ENCODE measurements around the gene PLCG2. TPM values are rescaled to one million over a fixed set of nuclear protein-coding genes. Genes with fewer than 3 reads are reported as not detected.
"Not testable (repeated sequence)": the region's sequence is repeated elsewhere in the genome, so short reads cannot be mapped to it uniquely, and the experiment has no call there.

PLCG2 gene
- total RNA-seq, 6 experiments from 2014 or later, result 11.1 to 23.1 (median 17.7) TPM

DNA sequence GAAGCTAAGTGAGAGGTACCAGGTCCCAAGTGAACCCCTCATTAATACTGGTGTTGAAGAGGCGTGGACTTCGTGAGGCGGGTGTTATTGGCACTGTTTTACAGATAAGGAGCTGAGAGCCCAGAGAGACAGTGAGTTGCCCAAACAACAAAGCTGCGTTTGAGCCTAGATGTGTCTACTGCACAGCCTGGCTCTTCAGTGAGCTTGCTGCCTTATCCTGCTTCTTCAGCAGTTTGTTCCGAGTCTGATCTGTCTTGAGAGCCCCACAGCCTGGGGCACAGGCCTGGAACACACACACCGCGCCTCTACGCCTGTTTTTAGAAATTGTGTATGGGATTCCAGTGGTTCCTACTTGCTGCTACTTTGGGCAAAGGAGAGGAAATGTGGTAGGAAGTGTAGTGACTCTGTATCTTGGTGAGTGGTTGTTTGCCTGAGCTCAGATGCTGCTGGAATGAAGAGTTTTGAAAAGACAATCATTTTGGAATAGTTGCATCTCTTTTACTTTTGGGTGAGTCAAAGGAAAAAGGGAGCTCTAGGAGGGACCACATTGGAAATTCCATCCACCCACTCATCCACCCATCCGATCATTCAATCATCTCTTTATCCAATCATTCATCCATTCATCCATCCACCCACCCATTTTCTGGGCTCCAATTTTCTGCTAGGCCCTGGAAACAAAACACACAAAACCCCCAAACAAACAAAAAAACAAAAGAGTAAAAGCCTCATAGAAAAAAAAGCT lies 22.3 kb upstream of the PLCG2 start:
- ATAC-seq (no peak), DNase-seq (no peak)
- H3K4me1 ChIP-seq, result no peaks in the 10 kb centered on the region
- H3K4me3 ChIP-seq, result no peak overlapping the region
- no peaks in the 10 kb centered on the region for H3K27me3 ChIP-seq
- no peak overlapping the region for H3K27ac ChIP-seq
- no peaks in the 10 kb centered on the region for H3K9me3 ChIP-seq
- H3K36me3 ChIP-seq, result no peaks in the 10 kb centered on the region
- no peak for TF ChIP-seq POLR2A (IDR thresholded peaks at IDR 0.05)
- TF ChIP-seq, protein P1, sequence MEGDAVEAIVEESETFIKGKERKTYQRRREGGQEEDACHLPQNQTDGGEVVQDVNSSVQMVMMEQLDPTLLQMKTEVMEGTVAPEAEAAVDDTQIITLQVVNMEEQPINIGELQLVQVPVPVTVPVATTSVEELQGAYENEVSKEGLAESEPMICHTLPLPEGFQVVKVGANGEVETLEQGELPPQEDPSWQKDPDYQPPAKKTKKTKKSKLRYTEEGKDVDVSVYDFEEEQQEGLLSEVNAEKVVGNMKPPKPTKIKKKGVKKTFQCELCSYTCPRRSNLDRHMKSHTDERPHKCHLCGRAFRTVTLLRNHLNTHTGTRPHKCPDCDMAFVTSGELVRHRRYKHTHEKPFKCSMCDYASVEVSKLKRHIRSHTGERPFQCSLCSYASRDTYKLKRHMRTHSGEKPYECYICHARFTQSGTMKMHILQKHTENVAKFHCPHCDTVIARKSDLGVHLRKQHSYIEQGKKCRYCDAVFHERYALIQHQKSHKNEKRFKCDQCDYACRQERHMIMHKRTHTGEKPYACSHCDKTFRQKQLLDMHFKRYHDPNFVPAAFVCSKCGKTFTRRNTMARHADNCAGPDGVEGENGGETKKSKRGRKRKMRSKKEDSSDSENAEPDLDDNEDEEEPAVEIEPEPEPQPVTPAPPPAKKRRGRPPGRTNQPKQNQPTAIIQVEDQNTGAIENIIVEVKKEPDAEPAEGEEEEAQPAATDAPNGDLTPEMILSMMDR (IDR thresholded peaks at IDR 0.05), result no peak
- WGBS (ENCODE audit: insufficient coverage, low coverage, low lambda C conversion rate, missing lambda C conversion rate), result 43% methylated on average over 6 of the region's 9 CpGs
- intact Hi-C loops (cut with DNase I), result no loop called here

DNA sequence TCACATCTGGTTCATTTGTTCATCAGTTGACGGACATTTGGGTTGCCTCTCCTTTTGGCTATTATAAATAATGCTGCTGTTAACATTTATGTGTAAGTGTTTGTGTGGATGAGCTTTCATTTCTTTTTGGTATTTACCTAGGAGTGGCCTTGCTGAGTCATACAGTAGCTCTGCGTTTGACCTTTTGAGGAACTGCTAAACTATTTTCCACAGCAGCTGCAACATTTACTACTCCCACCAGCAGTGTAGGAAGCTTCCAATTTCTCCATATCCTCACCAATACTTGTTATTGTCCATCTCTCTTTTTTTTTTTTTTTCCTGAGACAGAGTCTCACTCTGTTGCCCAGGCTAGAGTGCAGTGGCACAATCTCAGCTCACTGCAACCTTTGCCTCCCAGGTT lies 20.7 kb upstream of the PLCG2 start:
- Histone ChIP-seq H3K4me3 (no peak overlapping the region), H3K36me3 (no peaks in the 10 kb centered on the region), H3K27me3 (no peaks in the 10 kb centered on the region), H3K4me1 (no peaks in the 10 kb centered on the region), H3K9me3 (no peaks in the 10 kb centered on the region), H3K27ac (no peak overlapping the region)
- WGBS (ENCODE audit: insufficient coverage, low coverage, low lambda C conversion rate, missing lambda C conversion rate), result 17% methylated on average over 2 of the region's 2 CpGs
- no peak for TF ChIP-seq POLR2A (IDR thresholded peaks at IDR 0.05)
- TF ChIP-seq, protein P1 (IDR thresholded peaks at IDR 0.05), result no peak
- intact Hi-C loops (cut with DNase I), result no loop called here
- DNase-seq, result no peak
- ATAC-seq, result peak in 1 of 4 donors; percentile 77

DNA sequence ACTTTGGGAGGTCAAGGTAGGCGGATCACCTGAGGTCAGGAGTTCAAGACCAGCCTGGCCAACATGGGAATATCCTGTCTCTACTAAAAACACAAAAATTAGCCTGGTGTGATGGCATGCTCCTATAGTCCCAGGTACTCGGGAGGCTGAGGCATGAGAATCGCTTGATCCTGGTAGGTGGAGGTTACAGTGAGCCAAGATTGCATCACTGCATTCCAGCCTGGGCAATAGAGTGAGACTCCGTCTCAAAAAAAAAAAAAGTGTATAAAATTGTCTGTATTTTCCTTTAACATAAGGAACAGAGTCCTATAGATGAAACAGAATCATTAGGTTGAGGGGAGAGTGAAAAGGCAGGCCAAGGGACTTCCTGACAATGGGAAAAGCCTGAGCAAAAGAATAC lies 16.8 kb upstream of the PLCG2 start:
- not testable (repeated sequence) for DNase-seq, H3K9me3 ChIP-seq, ATAC-seq, H3K36me3 ChIP-seq, H3K27ac ChIP-seq, H3K4me3 ChIP-seq, H3K4me1 ChIP-seq, H3K27me3 ChIP-seq
- intact Hi-C loops (cut with DNase I), result loop anchor here in 1 of 2 donors (10.0 kb wide), 1 partner anchor 122 kb away; no protein-coding TSS in a partner anchor
- WGBS (ENCODE audit: insufficient coverage, low coverage, low lambda C conversion rate, missing lambda C conversion rate), result 68% methylated on average over 4 of the region's 4 CpGs

DNA sequence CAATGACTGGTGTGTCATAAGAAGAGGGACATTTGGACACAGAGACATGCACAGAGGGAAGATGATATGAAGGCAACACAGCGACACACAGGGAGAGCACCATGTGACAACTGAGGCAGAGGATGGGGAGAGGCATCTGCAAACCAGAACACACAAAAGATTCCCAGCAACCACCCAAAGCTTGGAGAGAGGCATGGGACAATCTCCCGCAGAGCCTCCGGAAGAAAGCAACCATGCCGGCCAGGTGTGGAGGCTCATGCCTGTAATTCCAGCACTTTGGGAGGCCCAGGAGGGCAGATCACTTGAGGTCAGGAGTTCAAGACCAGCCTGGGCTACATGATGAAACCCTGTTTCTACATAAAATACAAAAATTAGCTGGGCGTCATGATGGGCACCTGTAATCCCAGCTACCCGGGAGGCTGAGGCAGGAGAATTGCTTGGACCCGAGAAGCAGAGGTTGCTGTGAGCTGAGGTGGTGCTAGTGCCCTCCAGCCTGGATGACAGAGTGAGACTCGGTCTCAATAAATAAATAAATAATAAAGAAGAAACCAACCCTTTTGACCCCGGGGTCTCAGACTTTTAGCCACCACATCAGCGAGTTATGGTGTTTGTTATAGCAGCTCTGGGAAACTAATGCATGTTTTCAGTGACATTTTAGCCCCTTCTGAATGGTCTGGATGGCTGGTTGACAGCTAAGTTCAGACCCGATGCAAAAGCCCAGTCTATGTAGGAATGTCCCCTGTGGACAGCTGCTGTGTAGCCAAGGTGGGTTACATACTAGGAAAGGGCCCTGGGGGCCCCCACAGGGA lies 13.8 kb upstream of the PLCG2 start:
- H3K4me3 ChIP-seq, result no peak overlapping the region
- H3K27me3 ChIP-seq, result no peaks in the 10 kb centered on the region
- H3K27ac ChIP-seq, result no peak overlapping the region
- peaks cover 0 to 9% (median 0%) of the 10 kb centered on the region in 4 donors for H3K4me1 ChIP-seq
- H3K36me3 ChIP-seq, result no peaks in the 10 kb centered on the region
- ATAC-seq (peak in 1 of 4 donors; percentile 41), DNase-seq (no peak)
- no peak for TF ChIP-seq POLR2A (IDR thresholded peaks at IDR 0.05)
- TF ChIP-seq, protein P1 (IDR thresholded peaks at IDR 0.05), result no peak
- intact Hi-C loops (cut with DNase I), result loop anchor here in 1 of 2 donors (10.0 kb wide), 1 partner anchor 119 kb away; no protein-coding TSS in a partner anchor
- H3K9me3 ChIP-seq, result no peaks in the 10 kb centered on the region
- 82% methylated on average over 8 of the region's 11 CpGs for whole genome bisulfite sequencing (ENCODE audit: insufficient coverage, low coverage, low lambda C conversion rate, missing lambda C conversion rate)

DNA sequence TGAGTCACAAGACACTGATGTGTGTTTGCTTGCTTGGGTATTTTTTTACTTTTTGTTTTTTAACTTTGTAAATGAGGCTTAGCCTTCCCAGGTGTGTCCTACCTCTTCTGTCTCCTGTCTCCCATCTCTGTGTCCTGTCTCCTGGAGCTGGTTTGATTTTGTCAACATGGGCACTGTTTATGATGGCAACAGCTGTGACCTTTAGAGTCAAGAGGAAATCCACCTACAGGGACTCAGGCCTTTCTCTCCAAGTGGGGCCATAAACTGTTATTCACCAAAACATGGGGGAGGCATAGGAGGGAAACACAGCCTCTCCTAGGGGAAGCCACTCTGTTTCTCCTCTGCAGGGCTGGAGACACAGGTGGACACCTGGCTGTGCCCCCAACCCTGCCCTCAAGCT lies 13.1 kb upstream of the PLCG2 start:
- TF ChIP-seq POLR2A (IDR thresholded peaks at IDR 0.05), result no peak
- TF ChIP-seq, protein P1 (IDR thresholded peaks at IDR 0.05), result no peak
- intact Hi-C loops (cut with DNase I), result loop anchor here in 1 of 2 donors (10.0 kb wide), 1 partner anchor 119 kb away; no protein-coding TSS in a partner anchor
- ATAC-seq, result no peak

More for the DNA sequence above, 13.1 kb upstream of the PLCG2 start:
- no peak overlapping the region for H3K27ac ChIP-seq
- H3K9me3 ChIP-seq, result no peaks in the 10 kb centered on the region
- H3K27me3 ChIP-seq, result no peaks in the 10 kb centered on the region
- H3K4me1 ChIP-seq, result peaks cover 0 to 9% (median 0%) of the 10 kb centered on the region in 4 donors
- DNase-seq, result no peak
- no peaks in the 10 kb centered on the region for H3K36me3 ChIP-seq
- no peak overlapping the region for H3K4me3 ChIP-seq
